GM19328 (cell line): ENCODE results near the gene STPG4.
"Not testable (repeated sequence)": the region's sequence is repeated elsewhere in the genome, so short reads cannot be mapped to it uniquely, and the experiment has no call there.

ENCODE experiments used
- ATAC-seq: cut with Tn5 transposase; IDR thresholded peaks from one replicate; pipeline ENCODE4 v1.9.1; 2021; ENCODE audit warnings: mild to moderate bottlenecking, moderate library complexity; ENCODE audit not compliant: unreplicated experiment

STPG4 gene

GRCh38 chr2:47128705-47129104 is 26.4 kb downstream of the STPG4 start:
- no peak for ATAC-seq

DNA sequence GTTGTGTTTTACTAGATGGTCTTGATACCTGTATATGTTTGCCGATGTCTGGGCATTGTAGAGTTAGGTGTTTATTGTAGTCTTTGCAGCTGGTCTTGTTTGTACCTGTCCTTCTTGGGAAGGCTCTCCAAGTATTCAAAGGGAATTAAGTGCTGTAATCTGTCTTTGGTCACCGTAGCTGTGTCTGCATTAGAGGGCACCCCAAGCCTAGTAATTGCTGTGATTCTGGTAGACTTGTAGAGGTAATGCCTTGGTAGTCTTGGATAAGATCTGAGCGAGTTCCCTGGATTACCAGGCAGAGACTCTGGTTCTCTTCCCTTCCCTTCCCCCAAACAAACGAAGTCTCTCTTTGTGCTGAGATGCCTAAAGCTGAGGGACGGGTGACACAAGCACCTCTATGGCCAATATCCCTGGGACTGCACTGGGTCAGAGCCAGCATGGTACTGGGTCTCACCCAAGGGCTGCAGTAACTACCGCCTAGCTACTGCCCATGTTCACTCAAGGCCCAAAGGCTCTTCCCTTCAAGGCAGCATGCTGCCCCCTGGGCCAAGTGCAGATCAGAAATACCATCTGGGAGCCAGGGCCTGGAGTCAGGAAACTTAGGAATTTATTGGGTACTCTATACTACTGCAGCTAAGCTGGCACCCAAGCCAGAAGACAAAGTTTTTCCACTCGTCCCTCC is 27.1 kb downstream of the STPG4 start:
- no peak for ATAC-seq

DNA sequence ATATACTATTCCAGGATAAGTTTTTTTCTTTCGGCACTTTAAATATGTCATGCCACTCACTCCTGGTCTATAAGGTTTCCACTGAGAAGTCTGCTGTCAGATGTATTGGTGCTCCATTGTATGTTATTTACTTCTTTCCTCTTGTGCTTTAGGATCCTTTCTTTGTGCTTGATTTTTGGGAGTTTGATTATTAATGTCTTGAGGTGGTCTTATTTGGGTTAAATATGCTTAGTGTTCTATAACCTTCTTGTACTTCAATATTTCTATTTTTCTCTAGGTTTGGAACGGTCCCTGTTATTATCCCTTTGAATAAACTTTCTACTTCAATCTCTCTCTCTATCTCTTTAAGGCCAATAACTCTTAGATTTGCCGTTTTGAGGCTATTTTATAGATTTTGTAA is 28.3 kb downstream of the STPG4 start:
- no peak for ATAC-seq

DNA sequence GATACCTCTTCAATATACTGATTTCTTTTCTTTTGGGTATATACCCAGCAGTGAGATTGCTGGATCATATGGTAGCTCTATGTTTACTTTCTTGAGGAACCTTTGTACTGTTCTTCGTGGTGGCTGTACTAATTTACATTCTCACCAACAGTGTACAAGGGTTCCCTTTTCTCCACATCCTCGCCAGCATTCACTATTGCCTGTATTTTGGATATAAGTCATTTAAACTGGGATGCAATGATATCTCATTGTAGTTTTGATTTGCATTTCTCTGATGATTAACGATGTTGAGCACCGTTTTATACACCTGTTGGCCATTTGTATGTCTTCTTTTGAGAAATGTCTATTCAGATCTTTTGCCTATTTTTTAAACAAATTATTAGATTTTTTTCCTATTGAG is 30.4 kb downstream of the STPG4 start:
- ATAC-seq = not testable (repeated sequence)

DNA sequence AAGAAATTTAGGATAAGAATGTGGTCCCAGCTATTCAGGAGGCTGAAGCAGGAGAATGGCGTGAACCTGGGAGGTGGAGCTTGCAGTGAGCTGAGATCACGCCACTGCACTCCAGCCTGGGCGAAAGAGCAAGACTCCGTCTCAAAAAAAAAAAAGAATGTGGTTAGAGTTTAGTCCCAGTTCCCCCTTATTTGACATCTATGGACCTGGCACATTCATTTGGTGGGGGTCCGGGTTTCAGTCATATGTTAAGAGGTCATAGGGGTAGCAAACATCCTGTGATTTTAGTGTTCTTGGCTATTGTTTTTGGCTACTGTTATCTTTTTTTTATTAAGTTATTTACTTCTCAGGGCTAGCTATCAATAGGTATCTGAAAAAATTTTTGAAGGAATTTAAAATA is 34.7 kb downstream of the STPG4 start:
- ATAC-seq = not testable (repeated sequence)

DNA sequence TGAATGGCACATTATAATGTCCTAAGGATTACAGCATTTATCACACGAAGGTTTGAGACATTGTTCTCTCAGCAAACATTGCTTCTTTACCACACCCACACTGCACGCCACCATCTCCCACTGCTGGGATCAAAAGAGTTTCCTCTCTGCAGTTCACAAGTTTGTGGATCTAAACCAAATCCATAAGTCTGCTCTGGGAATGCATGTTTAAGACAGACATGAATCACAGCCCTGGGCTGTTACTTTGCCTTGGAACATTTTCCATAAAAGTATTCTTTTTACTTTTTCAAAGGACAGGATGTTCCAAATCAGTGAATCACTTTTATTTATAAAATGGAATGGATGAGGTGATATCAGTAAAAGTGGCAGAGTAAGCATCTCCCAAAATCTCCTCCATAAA is 36.1 kb downstream of the STPG4 start:
- no peak for ATAC-seq

GRCh38 chr2:47118581-47118980 is 36.5 kb downstream of the STPG4 start:
- ATAC-seq = no peak

- ATAC-seq = no peak
Observed at GRCh38 chr2:47112665-47113435, 42.3 kb downstream of the STPG4 start.

GRCh38 chr2:47109680-47110079 is 45.4 kb downstream of the STPG4 start:
- ATAC-seq = no peak

GRCh38 chr2:47109007-47109375 is 46.1 kb downstream of the STPG4 start:
- ATAC-seq = no peak

DNA sequence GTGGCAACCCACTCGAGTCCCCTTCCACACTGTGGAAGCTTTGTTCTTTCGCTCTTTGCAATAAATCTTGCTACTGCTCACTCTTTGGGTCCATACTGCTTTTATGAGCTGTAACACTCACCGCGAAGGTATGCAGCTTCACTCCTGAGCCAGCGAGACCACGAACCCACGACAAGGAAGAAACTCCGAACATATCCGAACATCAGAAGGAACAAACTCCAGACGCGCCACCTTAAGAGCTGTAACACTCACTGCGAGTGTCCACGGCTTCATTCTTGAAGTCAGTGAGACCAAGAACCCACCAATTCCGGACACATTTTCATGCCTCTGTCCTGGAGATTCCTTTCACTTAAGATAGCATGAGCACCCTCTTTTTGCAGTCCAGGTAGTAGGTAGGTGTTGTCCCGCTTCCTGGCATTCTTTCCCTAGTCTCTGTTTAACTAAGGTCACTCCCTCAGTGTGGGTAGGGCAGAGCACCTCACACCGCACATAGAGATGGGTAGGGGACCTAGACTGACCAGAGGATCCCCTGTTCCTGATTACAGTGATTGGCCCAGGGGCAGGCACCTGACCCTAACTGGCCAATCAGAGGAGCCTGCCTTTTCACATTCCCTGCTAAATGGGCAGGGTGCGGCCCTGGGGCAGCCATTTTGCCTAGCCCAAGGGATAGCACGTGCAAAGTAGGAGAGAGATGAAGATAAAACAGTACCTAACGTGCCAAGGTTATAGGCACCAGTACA is 46.7 kb downstream of the STPG4 start:
- not testable (repeated sequence) for ATAC-seq

DNA sequence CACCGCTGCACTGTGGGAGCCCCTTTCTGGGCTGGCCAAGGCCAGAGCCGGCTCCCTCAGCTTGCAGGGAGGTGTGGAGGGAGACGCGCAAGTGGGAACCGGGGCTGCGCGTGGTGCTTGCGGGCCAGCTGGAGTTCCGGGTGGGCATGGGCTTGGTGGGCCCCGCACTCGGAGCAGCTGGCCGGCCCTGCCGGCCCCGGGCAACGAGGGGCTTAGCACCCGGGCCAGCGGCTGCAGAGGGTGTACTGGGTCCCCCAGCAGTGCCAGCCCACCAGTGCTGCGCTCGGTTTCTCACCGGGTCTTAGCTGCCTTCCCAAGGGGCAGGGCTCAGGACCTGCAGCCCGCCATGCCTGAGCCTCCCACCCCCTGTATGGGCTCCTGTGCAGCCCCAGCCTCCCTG is 47.9 kb downstream of the STPG4 start:
- not testable (repeated sequence) for ATAC-seq

DNA sequence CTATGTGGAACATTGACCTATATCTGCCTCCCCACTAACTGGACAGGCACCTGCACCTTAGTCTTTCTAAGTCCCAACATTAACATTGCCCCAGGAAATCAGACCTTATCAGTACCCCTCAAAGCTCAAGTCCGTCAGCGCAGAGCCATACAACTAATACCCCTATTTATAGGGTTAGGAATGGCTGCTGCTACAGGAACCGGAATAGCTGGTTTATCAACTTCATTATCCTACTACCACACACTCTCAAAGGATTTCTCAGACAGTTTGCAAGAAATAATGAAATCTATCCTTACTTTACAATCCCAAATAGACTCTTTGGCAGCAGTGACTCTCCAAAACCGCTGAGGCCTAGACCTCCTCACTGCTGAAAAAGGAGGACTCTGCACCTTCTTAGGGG is 48.9 kb downstream of the STPG4 start:
- not testable (repeated sequence) for ATAC-seq

DNA sequence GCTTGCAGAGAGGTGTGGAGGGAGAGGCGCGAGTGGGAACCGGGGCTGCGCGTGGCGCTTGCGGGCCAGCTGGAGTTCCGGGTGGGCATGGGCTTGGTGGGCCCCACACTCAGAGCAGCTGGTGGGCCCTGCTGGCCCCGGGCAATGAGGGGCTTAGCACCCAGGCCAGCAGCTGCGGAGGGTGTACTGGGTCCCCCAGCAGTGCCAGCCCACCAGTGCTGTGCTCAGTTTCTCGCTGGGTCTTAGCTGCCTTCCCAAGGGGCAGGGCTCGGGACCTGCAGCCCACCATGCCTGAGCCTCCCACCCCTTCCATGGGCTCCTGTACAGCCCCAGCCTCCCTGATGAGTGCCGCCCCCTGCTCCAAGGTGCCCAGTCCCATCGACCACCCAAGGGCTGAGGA is 55.4 kb downstream of the STPG4 start:
- not testable (repeated sequence) for ATAC-seq

- no peak for ATAC-seq
Observed at GRCh38 chr2:47098953-47099352, 56.2 kb downstream of the STPG4 start.

- ATAC-seq = no peak
Observed at GRCh38 chr2:47097563-47097962, 57.5 kb downstream of the STPG4 start.

DNA sequence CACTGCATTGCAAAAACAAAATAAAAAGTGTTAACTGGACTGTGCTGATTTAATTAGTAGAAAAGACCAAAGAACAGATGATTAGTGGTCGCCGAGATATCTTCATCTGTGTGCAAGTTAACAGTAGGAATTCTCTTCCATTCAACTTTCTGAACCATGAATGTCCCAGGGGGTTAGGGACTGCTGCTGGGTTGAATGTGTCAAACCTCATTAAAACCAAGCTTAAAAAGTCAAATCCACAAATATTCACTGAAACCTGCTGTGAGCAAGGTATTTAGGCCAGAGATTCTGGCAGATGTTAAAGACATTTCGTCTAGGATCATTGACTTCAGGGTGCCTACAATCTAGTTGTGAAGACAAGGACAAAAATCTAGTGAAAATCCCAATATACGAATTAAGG is 58.7 kb downstream of the STPG4 start:
- no peak for ATAC-seq

GRCh38 chr2:47095349-47096020 is 59.6 kb downstream of the STPG4 start:
- no peak for ATAC-seq

DNA sequence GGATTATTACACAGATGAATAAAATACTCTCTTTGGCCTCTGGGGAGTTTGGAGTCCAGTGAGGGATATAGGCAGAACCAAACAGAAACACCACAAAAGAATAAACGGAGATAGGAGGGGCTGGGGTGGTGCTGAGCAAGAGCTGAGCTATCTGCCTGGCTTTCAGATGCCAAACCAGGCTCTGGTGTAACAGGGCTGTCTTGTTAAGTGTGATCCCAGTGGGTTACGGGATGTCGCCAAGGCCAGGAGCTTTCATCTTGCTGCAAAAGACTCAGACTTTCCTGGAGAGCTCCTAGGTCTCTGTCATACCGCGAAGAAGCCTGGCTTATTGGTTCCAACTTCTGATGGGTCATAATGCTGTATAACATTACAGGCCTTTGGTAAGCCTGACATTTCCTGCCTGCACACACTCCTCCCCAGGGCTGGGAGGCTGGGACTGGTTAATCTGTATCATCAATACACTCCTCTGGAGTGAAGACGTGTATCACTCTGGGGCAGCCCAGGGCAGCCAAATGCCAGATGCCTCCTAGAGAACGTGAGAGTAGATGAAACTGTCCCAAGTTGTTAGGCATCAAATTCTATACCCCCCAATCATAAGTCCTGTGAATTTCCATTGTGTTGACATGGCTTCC is 60.5 kb downstream of the STPG4 start:
- ATAC-seq = no peak

GRCh38 chr2:47093626-47094025 is 61.5 kb downstream of the STPG4 start:
- ATAC-seq = no peak

GRCh38 chr2:47092465-47092864 is 62.6 kb downstream of the STPG4 start:
- no peak for ATAC-seq
